Measurements from ENCODE around the gene GATA5. TPM values are rescaled to one million over a fixed set of nuclear protein-coding genes. Genes with fewer than 3 reads are reported as not detected.
A peak's percentile ranks its signal among the peaks of the same experiment; 100 is the strongest.

The GATA5 gene
- total RNA-seq, 4 donors from 2014 or later: 0.23 to 2.1 (median 1.2) TPM

- Histone ChIP-seq H3K4me3 (peak overlapping the region; percentile 49), H3K4me1 (peaks cover 28% of the 10 kb centered on the region), H3K36me3 (no peaks in the 10 kb centered on the region), H3K9me3 (no peaks in the 10 kb centered on the region), H3K27ac (no peak overlapping the region), H3K27me3 (peaks cover 96% of the 10 kb centered on the region)
- TF ChIP-seq CTCF (IDR thresholded peaks at IDR 0.05): no peak
- no peak for TF ChIP-seq EP300 (IDR thresholded peaks at IDR 0.05)
- TF ChIP-seq POLR2A (IDR thresholded peaks at IDR 0.05): no peak
- no peak for TF ChIP-seq POLR2AphosphoS5 (IDR thresholded peaks at IDR 0.05)
- WGBS: 3% methylated on average over 25 of the region's 82 CpGs
- DNase-seq (ENCODE audit: low spot score in 2 of 2): no peak
Observed at GRCh38 chr20:62476056-62476838, 452 bp upstream of the GATA5 start.

- TF ChIP-seq CTCF (IDR thresholded peaks at IDR 0.05) (no peak), POLR2AphosphoS5 (IDR thresholded peaks at IDR 0.05) (no peak), EP300 (IDR thresholded peaks at IDR 0.05) (no peak), POLR2A (IDR thresholded peaks at IDR 0.05) (no peak)
- WGBS: under 1% methylated on average over 23 of the region's 93 CpGs
- Histone ChIP-seq H3K4me1 (peaks cover 28% of the 10 kb centered on the region), H3K4me3 (peak overlapping the region; percentile 49), H3K36me3 (no peaks in the 10 kb centered on the region), H3K9me3 (no peaks in the 10 kb centered on the region), H3K27ac (no peak overlapping the region), H3K27me3 (peaks cover 95% of the 10 kb centered on the region)
- DNase-seq (ENCODE audit: low spot score in 2 of 2): no peak
Observed at GRCh38 chr20:62475027-62475771, 596 bp downstream of the GATA5 start.

GRCh38 chr20:62474604-62475026, 1.2 kb downstream of the GATA5 start:
- no peak overlapping the region for H3K27ac ChIP-seq
- DNase-seq (ENCODE audit: low spot score in 2 of 2): no peak
- H3K4me3 ChIP-seq: peak overlapping the region; percentile 49
- TF ChIP-seq CTCF (IDR thresholded peaks at IDR 0.05) (no peak), POLR2AphosphoS5 (IDR thresholded peaks at IDR 0.05) (no peak), POLR2A (IDR thresholded peaks at IDR 0.05) (no peak), EP300 (IDR thresholded peaks at IDR 0.05) (no peak)
- 12% methylated on average over 19 of the region's 25 CpGs for WGBS
- no peaks in the 10 kb centered on the region for H3K36me3 ChIP-seq
- peaks cover 28% of the 10 kb centered on the region for H3K4me1 ChIP-seq
- H3K27me3 ChIP-seq: peaks cover 95% of the 10 kb centered on the region
- H3K9me3 ChIP-seq: no peaks in the 10 kb centered on the region

GRCh38 chr20:62473717-62474603, 1.8 kb downstream of the GATA5 start:
- Histone ChIP-seq H3K27ac (no peak overlapping the region), H3K36me3 (no peaks in the 10 kb centered on the region), H3K4me1 (peaks cover 28% of the 10 kb centered on the region), H3K9me3 (no peaks in the 10 kb centered on the region), H3K27me3 (peaks cover 95% of the 10 kb centered on the region), H3K4me3 (no peak overlapping the region)
- no peak for DNase-seq (ENCODE audit: low spot score in 2 of 2)
- WGBS: 44% methylated on average over 18 of the region's 52 CpGs
- TF ChIP-seq POLR2A (IDR thresholded peaks at IDR 0.05): no peak
- TF ChIP-seq CTCF (IDR thresholded peaks at IDR 0.05): no peak
- TF ChIP-seq POLR2AphosphoS5 (IDR thresholded peaks at IDR 0.05): no peak
- no peak for TF ChIP-seq EP300 (IDR thresholded peaks at IDR 0.05)

All from suprapubic skin (tissue), 4 donors.